GM12864 (cell line): ENCODE results near the gene PEX13.
"Not testable (repeated sequence)": the region's sequence is repeated elsewhere in the genome, so short reads cannot be mapped to it uniquely, and the experiment has no call there.

Experiments
- DNase-seq: peaks from one replicate; pipeline ENCODE4 v3.0.0-alpha.2; 2011; ENCODE audit warnings: low read depth
- H3K4me3 ChIP-seq: 2 replicates; pipeline ENCODE4 v1.5.1; 2011; ENCODE audit warnings: mild to moderate bottlenecking, low read depth, low read length, control low read depth
- CTCF ChIP-seq: IDR thresholded peaks from 2 replicates; pipeline ENCODE4 v1.5.1; 2011; ENCODE audit warnings: low read depth, mild to moderate bottlenecking, moderate library complexity, low read length, control low read depth, inconsistent platforms; ENCODE audit errors: missing control alignments

Gene PEX13

GRCh38 chr2:61018318-61018755, 817 bp downstream of the PEX13 start:
- DNase-seq, result no peak
- peak overlapping the region; percentile 68 for H3K4me3 ChIP-seq
- TF ChIP-seq CTCF, result no peak

GRCh38 chr2:61018798-61019197, 1.3 kb downstream of the PEX13 start:
- H3K4me3 ChIP-seq, result peak overlapping the region; percentile 68
- TF ChIP-seq CTCF, result no peak
- no peak for DNase-seq

- DNase-seq, result no peak
- no peak for TF ChIP-seq CTCF
- no peak overlapping the region for H3K4me3 ChIP-seq
These were observed 3.7 kb downstream of the PEX13 start for GRCh38 chr2:61021228-61021660.

GRCh38 chr2:61023670-61024069, 6.2 kb downstream of the PEX13 start:
- TF ChIP-seq CTCF, result no peak
- no peak for DNase-seq

GRCh38 chr2:61029533-61029932, 12.0 kb downstream of the PEX13 start:
- no peak for DNase-seq
- no peak for TF ChIP-seq CTCF
- H3K4me3 ChIP-seq, result no peak overlapping the region

More at GRCh38 chr2:61023670-61024069, 6.2 kb downstream of the PEX13 start:
- H3K4me3 ChIP-seq, result no peak overlapping the region

- H3K4me3 ChIP-seq, DNase-seq: not testable (repeated sequence)
These were observed 17.1 kb downstream of the PEX13 start for GRCh38 chr2:61034592-61034991.

GRCh38 chr2:61036643-61037042, 19.1 kb downstream of the PEX13 start:
- H3K4me3 ChIP-seq, DNase-seq: not testable (repeated sequence)

- DNase-seq, result no peak
- no peak for TF ChIP-seq CTCF
These were observed 25.3 kb downstream of the PEX13 start for GRCh38 chr2:61042807-61043206.

More at GRCh38 chr2:61042807-61043206, 25.3 kb downstream of the PEX13 start:
- no peak overlapping the region for H3K4me3 ChIP-seq
